H1 (cell line): ENCODE results near the gene HBM. TPM values are rescaled to one million over a fixed set of nuclear protein-coding genes. Genes with fewer than 3 reads are reported as not detected.

ENCODE experiments used
- polyA plus RNA-seq, 7 experiments: library from polyadenylated mRNA; depleted of rRNA in 3 of 7; stranded (reverse) in 5 of 7; unstranded in 2 of 7; fragments of >200 nt in 5 of 7; fragments of 200-250 nt in 2 of 7; gene quantifications; 1 replicate in 5 of 7; 2 replicates in 1 of 7; 4 replicates in 1 of 7; pipeline versions ENCODE4 v1.2.1 to v1.2.3, GENCODE V29; 2011 to 2013; ENCODE audit warnings: missing spikeins in 2 of 7, mixed read lengths in 2 of 7
- small RNA-seq: library from polyadenylated mRNA; stranded (forward); fragments of <200 nt; extraction: miRNeasy Mini kit (QIAGEN cat#:217004); gene quantifications from one replicate; pipeline ENCODE3, GENCODE V24; 2013; ENCODE audit not compliant: insufficient read depth
- total RNA-seq: library from RNA; stranded (reverse); fragmentation: NEBNext Ultra II Directional; extraction: Animal tissue kit (Norgen Biotek cat#: 25700); gene quantifications from 2 replicates; pipeline ENCODE4 v1.2.1, GENCODE V29; 2021

The HBM gene
- total and polyA plus RNA-seq, 2 of the 8 experiments (the other 6 are each of a cell fraction or from before 2014, with no cell fraction given), result 0.88 TPM; not detected in 1

Small RNAs within 50 kb of the gene (small RNA-seq; reads per million reads assigned to genes)
- not detected for gene RF00019

Other genes starting within 250 kb of the HBM start
- gene POLR3K, start 112.4 kb upstream of the HBM start, total RNA-seq, result 45.4 and 49.6 TPM in 2 replicates
- 76.5 and 80.5 TPM in 2 replicates for gene POLR3K, start 112.4 kb upstream of the HBM start, polyA plus RNA-seq (2011; rRNA removed)
- gene SNRNP25, start 112.2 kb upstream of the HBM start, total RNA-seq, result 49.6 and 58.4 TPM in 2 replicates
- 45.2 and 53.0 TPM in 2 replicates for gene SNRNP25, start 112.2 kb upstream of the HBM start, polyA plus RNA-seq (2011; rRNA removed)
- gene RHBDF1, start 93.3 kb upstream of the HBM start, total RNA-seq, result 32.5 and 37.4 TPM in 2 replicates
- 51.6 and 76.9 TPM in 2 replicates for gene RHBDF1, start 93.3 kb upstream of the HBM start, polyA plus RNA-seq (2011; rRNA removed)
- gene MPG, start 87.8 kb upstream of the HBM start, total RNA-seq, result 35.8 and 37.6 TPM in 2 replicates
- 83.7 and 107 TPM in 2 replicates for gene MPG, start 87.8 kb upstream of the HBM start, polyA plus RNA-seq (2011; rRNA removed)
- 34.2 and 37.8 TPM in 2 replicates for gene NPRL3, start 27.3 kb upstream of the HBM start, total RNA-seq
- 22.9 and 37.8 TPM in 2 replicates for gene NPRL3, start 27.3 kb upstream of the HBM start, polyA plus RNA-seq (2011; rRNA removed)
- gene HBZ, start 13.3 kb upstream of the HBM start, total RNA-seq, result not detected in 2 replicates
- 0.12 TPM in 1 of 2 replicates, not detected in the other for gene HBZ, start 13.3 kb upstream of the HBM start, polyA plus RNA-seq (2011; rRNA removed)
- gene HBA2, start 6.9 kb downstream of the HBM start, total RNA-seq, result 1.1 TPM in 1 of 2 replicates, not detected in the other
- gene HBA2, start 6.9 kb downstream of the HBM start, polyA plus RNA-seq (2011; rRNA removed), result 6.1 and 8.1 TPM in 2 replicates
- 1.1 and 2.3 TPM in 2 replicates for gene HBA1, start 10.7 kb downstream of the HBM start, total RNA-seq
- 2.3 and 8.6 TPM in 2 replicates for gene HBA1, start 10.7 kb downstream of the HBM start, polyA plus RNA-seq (2011; rRNA removed)
- 1.4 and 2.9 TPM in 2 replicates for gene HBQ1, start 14.5 kb downstream of the HBM start, total RNA-seq
- gene HBQ1, start 14.5 kb downstream of the HBM start, polyA plus RNA-seq (2011; rRNA removed), result 17.1 and 24.6 TPM in 2 replicates
- gene LUC7L, start 63.5 kb downstream of the HBM start, total RNA-seq, result 121 and 129 TPM in 2 replicates
- gene LUC7L, start 63.5 kb downstream of the HBM start, polyA plus RNA-seq (2011; rRNA removed), result 49.7 and 75.8 TPM in 2 replicates
- 104 and 108 TPM in 2 replicates for gene FAM234A, start 68.8 kb downstream of the HBM start, total RNA-seq
- 80.6 and 131 TPM in 2 replicates for gene FAM234A, start 68.8 kb downstream of the HBM start, polyA plus RNA-seq (2011; rRNA removed)
- gene RGS11, start 110.0 kb downstream of the HBM start, total RNA-seq, result 0.84 and 1.1 TPM in 2 replicates
- gene RGS11, start 110.0 kb downstream of the HBM start, polyA plus RNA-seq (2011; rRNA removed), result 1.2 and 2.0 TPM in 2 replicates
- 1.2 and 2.8 TPM in 2 replicates for gene ARHGDIG, start 114.6 kb downstream of the HBM start, total RNA-seq
- gene ARHGDIG, start 114.6 kb downstream of the HBM start, polyA plus RNA-seq (2011; rRNA removed), result 2.9 and 4.5 TPM in 2 replicates
- gene PDIA2, start 117.2 kb downstream of the HBM start, total RNA-seq, result 0.34 and 1.3 TPM in 2 replicates
- gene PDIA2, start 117.2 kb downstream of the HBM start, polyA plus RNA-seq (2011; rRNA removed), result 0.50 and 1.1 TPM in 2 replicates
- gene AXIN1, start 186.7 kb downstream of the HBM start, total RNA-seq, result 41.9 and 43.2 TPM in 2 replicates
- gene AXIN1, start 186.7 kb downstream of the HBM start, polyA plus RNA-seq (2011; rRNA removed), result 12.5 and 26.7 TPM in 2 replicates
- gene MRPL28, start 204.6 kb downstream of the HBM start, total RNA-seq, result 88.9 and 95.7 TPM in 2 replicates
- gene MRPL28, start 204.6 kb downstream of the HBM start, polyA plus RNA-seq (2011; rRNA removed), result 188 and 257 TPM in 2 replicates
- gene PGAP6, start 216.0 kb downstream of the HBM start, total RNA-seq, result 86.8 and 92.9 TPM in 2 replicates
- 364 and 441 TPM in 2 replicates for gene PGAP6, start 216.0 kb downstream of the HBM start, polyA plus RNA-seq (2011; rRNA removed)
- gene NME4, start 231.2 kb downstream of the HBM start, total RNA-seq, result 408 and 418 TPM in 2 replicates
- 863 and 1,107 TPM in 2 replicates for gene NME4, start 231.2 kb downstream of the HBM start, polyA plus RNA-seq (2011; rRNA removed)
- 28.2 and 30.6 TPM in 2 replicates for gene DECR2, start 235.9 kb downstream of the HBM start, total RNA-seq
- 39.9 and 58.5 TPM in 2 replicates for gene DECR2, start 235.9 kb downstream of the HBM start, polyA plus RNA-seq (2011; rRNA removed)